HG03045 (cell line): ENCODE results near the gene FAM110A.
A peak's percentile ranks its signal among the peaks of the same experiment; 100 is the strongest.
"Not testable (repeated sequence)": the region's sequence is repeated elsewhere in the genome, so short reads cannot be mapped to it uniquely, and the experiment has no call there.

Experiments
- ATAC-seq: cut with Tn5 transposase; IDR thresholded peaks from one replicate; pipeline ENCODE4 v1.9.1; 2021; ENCODE audit warnings: mild to moderate bottlenecking, moderate library complexity; ENCODE audit not compliant: unreplicated experiment

FAM110A gene

DNA sequence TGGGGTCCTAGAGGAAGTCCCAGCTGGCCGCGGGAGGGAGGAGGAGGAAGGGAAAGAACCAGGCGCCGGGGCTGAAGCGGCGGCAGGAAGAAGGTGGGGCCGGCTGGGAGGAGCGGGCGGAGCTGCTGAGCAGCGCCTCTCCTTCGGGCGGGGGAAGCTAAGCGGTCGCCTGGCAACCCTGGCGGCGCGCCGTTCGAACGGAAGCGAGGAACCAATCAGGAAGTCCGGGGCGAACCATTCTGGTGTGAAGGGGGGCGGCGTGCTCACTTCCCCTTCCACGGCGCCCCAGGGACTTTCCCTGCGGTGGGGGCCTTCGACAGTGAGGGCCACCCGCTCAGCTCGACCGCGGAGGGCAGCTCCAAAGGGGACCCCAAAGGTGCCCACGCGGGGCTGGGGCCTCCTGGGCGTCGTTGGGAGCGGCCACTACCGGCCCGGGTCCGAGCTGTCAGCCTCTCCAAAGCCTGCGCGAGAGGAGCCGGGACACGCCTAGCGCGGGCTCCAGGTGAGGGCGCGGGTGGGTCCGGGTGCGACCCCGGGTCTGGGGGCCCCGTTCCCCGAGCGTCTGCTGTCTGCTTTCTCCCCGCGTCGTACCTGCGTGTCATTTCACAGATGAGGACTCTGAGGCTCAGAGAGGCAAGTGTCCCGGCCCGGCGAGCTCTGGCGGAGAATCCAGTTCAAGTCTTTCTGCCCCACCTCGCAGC lies at the start of gene FAM110A:
FAM110A (plus strand) TSS at position 266 of the 701 bp plus-strand sequence. CDS start 11,090 bp downstream, outside the sequence.
- ATAC-seq, result peak; percentile 96

DNA sequence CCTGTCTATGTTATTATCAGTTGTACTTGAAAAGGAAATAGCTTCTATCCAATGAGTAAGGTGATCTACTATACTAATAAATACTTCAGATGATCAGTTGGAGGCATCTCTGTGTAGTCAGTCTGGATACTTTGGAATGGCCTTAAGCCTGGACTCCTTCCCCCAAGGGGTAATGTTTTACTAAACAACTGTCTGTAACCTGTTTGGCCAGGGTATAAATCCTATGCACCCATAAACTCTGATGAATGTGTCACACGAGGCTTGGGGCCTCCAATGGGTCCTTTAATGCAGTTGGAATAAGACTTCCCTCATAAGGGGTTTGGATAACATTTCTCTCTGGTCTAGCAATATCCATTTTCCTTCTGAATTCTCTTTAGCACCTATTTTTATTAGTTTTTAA lies 45.7 kb upstream of the FAM110A start:
- ATAC-seq, result no peak

DNA sequence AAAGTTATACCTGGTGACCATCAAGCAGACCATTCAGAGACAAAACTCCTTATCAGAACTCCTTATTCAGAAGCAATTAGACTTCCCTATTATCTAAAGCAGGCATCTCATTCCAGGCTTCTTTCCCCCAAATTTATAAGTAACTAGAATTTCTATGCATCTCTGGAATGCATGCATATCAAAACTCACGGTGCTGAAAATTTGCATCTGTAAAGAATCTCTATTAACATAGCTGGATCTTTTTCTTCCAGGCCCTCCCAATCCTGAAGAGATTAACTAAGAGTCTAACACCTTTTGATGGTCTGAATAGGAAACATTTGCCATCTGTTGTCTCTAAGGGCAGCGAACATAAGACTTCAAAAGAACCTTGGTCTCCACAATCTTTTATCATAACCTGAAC lies 42.5 kb upstream of the FAM110A start:
- no peak for ATAC-seq

DNA sequence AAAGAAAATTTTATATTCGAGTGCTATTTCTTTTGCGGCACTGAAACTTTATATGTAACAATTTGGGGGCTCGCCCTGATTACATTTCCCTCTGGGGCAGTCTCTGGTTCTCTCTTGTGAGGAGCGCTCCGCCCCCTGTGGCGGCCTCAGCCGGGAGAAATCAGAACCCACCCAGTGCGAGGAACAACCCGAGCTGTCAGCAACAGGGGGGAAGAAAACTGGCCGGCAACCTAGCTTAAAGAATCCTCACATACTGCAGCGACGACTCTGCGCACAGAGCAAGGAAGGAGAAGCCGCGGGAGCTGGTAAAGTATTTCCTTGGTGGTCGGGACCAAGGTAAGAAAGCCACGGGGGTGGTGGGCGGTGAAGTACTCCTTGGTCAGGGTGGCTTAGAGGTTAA lies 41.3 kb upstream of the FAM110A start:
- ATAC-seq, result no peak

DNA sequence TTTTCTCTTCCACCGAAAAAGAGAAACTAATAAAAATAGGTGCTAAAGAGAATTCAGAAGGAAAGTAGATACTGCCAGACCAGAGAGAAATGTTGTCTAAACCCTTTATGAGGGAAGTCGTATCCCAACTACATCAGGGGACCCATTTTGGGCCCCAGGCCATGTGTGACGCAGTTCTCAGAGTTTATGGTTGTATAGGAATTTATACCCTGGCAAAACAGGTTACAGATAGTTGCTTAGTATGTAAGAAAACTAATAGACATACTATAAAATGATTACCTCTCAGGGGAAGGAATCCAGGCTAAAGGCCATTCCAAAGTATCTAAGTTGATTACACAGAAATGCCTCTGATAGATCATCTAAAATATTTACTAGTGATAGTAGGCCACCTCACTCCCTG lies 36.6 kb upstream of the FAM110A start:
- ATAC-seq, result no peak

DNA sequence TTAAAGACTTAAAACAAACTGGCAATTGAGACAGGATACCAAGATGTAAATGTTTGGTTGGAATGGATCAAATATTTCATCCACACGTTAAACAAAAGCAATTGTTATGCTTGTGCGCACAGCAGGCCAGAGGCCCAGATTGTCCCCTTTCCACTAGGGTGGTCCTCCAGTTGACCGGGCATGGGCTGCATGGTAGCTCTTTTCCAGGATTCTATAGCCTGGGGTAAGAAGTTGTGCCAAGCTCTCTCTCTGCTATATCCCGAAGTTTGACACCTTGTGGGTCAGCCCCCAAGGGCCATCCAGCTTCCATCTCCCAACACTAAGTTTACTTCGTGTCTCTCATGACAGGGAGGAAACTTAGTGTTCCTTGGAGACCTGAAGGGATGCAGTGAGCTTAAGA lies 34.8 kb upstream of the FAM110A start:
- ATAC-seq, result not testable (repeated sequence)

DNA sequence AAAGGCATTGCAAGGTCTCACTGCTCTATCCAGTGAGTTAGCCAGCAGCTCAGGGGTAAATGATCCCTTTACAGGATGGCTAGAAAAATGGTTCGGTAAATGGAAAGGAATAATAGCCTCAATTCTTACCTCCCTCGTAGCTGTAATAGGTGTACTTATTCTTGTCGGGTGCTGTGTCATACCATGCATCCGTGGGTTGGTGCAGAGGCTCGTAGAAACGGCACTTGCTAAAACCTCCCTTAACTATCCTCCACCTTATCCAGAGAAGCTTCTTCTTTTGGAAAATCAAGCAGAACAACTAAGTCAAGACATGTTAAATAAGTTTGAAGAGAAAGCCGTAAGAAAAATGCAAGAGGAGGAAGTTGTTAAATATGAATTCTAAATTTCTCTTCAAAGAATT lies 33.5 kb upstream of the FAM110A start:
- ATAC-seq, result not testable (repeated sequence)

DNA sequence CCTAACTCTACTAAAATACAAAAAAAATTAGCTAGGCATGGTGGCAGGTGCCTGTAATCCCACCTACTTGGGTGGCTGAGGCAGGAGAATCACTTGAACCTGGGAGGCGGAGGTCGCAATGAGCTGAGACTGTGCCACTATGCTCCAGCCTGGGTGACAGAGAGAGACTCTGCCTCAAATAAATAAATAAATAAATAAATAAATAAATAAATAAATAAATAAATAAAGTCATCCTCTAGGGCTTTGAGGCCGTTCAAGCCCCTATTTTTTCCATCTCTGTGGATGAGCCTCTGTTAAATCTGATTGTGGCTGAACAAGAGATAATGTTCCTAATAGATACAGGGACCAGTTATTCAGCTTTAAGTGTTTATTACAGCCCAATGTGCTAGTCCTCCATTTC lies 31.8 kb upstream of the FAM110A start:
- ATAC-seq, result no peak

DNA sequence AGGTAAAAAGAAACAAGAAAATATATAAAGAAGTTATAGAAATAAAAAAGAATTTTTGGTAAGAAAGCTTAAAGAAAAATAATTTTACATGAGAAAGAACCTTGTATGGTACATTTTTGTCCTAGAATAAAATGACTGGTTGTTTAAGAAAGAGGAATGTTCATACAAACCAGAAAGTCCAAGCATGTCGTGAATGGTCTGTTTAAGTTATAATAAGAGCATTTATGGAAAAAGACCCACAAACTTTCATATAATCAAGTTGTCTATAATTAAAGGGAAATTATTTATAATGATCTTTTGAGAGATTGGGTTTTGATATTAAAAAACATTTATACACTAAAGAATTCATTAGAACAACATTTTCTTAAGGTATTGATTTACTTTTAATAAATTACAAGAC lies 27.8 kb upstream of the FAM110A start:
- ATAC-seq, result no peak

DNA sequence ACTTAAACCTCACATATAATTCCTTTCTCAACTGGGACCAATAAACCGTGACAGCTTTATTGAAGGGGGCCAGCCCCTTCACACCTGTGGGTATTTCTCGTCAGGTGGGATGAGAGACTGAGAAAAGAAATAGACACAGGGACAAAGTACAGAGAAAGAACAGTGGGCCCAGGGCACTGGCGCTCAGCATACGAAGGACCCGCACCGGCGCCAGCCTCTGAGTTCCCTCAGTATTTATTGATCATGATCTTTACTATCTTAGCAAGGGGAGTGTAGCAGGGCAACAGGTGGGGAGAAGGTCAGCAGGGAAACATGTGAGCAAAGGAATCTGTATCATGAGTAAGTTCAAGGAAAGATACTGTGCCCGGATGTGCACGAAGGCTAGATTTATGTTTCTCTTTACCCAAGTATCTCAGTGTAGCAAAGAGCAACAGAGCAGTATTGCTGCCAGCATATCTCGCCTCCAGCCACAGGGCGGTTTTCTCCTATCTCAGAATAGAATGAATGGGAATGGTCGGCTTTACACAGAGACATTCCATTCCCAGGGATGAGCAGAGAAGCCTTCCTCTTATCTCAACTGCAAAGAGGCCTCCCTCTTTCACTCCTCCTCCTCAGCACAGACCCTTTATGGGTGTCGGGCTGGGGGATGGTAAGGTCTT lies 21.6 kb upstream of the FAM110A start:
- ATAC-seq, result not testable (repeated sequence)

DNA sequence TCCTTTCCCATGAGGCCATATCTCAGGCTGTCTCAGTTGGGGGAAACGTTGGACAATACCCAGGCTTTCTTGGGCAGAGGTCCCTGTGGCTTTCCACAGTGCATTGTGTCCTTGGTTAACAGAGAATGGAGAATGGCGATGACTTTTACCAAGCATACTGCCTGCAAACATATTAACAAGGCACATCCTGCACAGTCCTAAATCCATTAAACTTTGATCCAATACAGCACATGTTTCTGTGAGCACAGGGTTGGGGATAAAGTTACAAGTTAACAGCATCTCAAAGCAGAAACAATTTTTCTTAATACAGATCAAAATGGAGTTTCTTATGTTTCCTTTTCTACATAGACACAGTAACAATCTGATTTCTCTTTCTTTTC lies 21.1 kb upstream of the FAM110A start:
- ATAC-seq, result not testable (repeated sequence)

DNA sequence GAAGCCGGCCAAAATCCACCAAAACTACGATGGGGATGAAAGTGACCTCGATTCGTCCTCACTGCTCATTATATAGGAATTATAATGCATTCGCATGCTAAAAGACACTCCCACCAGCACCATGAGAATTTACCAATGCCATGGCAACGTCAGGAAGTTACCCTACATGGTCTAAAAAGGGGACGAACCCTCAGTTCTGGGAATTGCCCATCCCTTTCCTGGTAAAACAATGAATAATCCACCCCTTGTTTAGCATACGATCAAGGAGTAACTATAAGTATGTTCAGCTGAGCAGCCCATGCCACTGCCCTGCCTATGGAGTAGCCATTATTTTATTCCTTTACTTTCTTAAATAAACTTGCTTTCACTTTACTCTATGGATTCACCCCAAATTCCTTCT lies 20.1 kb upstream of the FAM110A start:
- ATAC-seq, result no peak

DNA sequence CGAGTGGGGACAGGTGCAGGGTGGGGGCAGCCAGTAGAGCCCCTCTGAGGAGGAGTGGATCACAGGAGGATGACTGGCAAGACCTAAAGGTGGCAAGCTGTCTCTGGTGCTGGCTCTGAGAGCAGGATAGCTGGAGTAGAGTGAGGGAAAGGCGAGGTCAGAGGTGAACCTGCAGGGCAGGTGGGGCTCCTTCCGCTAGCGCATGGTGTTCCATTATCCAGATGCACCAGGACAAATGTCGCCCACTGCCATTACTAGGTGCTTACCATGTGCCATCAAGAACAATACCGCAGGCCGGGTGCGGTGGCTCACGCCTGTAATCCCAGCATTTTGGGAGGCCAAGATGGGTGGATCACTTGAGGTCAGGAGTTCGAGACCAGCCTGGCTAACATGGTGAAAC lies 18.3 kb upstream of the FAM110A start:
- no peak for ATAC-seq

DNA sequence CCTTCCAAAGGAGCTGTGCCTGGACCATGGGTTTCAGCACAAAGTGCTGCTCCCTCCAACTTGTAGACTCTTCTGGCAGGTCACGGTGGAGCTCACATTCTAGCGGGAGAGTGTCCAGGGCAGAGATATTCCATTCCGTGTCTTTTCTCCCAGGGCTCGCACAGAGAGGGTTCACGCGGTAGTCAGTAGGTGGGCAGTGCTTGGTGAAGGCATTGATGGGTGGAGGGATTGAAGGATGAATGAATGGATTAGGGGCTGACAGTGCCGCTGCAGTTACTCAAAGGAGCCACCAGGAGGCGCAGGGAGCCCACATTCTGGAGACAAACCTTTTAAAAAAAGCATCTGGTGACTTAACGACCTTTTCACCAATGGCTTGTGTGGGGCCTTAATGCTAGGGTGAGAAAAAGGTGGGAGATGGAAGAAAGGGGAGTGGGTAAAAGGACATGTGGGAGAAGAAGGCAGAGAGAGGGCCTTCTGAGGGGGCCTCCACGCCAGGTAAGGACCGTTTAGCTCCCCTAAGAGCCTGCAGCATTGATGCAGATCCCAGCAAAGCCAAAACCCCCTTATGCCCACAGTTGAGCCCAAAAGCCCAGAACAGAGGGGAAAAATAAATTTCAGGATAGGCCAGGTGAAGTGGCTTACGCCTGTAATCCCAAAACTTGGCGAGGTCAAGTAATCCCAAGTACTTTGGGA lies 17.5 kb upstream of the FAM110A start:
- no peak for ATAC-seq

DNA sequence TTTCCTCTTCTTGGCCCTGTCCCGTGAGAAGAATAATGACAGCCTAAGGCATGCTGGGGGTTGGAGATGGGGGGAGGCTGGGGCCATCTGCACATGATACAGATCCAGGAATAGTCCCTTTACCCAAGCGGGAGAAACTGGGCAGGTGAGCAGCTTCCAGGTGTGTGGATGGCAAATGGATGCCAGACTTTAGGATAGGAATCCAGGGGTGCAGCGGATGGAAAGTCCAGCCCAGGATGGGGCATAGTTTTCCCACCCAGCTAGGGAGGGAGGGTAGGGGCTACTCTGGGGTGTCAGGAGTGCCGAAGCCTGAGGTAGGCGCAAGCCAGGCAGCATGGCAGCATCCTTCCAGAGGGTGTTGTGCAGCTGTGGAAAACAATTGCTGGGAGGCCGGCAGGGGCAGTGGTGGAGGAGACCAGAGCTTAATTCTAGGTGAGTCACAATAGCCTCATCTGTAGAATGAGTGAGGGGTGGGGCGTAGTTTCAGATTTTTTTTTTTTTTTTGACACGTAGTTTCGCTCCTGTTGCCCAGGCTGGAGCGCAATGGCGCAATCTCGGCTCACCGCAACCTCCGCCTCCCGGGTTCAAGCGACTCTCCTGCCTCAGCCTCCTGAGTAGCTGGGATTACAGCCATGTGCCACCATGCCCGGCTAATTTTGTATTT lies 15.4 kb upstream of the FAM110A start:
- no peak for ATAC-seq

DNA sequence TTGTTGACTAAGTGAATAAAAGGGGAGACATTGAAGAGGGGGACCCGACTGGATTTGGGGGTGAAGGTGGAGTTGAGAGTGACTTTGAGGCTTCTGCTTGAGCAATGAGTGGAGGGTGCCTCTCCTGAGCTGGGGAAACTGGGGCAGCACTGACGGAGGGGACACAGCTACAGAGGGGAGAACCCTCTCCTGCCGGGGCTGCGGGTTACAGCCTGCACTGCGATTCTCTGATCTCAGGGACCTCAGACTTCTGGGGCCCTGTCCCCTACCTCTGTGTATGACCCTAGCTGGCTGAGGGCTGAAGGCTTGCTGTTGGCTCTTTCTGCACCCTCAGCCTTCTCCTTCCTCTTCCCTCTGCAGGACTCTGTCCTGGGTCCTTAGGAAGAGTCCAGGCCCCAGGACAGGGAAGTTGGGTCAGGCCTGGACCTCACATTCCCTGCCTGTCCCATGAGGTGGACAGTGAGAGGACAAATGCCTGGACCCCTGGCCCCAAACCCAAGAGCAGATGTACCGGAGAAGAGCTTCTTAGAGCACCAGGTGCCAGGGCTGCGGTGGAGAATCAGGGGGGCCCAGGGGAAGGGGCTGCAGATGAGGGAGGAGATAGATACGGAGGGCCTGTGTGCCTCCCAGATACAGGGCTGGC lies 13.7 kb upstream of the FAM110A start:
- ATAC-seq, result no peak

DNA sequence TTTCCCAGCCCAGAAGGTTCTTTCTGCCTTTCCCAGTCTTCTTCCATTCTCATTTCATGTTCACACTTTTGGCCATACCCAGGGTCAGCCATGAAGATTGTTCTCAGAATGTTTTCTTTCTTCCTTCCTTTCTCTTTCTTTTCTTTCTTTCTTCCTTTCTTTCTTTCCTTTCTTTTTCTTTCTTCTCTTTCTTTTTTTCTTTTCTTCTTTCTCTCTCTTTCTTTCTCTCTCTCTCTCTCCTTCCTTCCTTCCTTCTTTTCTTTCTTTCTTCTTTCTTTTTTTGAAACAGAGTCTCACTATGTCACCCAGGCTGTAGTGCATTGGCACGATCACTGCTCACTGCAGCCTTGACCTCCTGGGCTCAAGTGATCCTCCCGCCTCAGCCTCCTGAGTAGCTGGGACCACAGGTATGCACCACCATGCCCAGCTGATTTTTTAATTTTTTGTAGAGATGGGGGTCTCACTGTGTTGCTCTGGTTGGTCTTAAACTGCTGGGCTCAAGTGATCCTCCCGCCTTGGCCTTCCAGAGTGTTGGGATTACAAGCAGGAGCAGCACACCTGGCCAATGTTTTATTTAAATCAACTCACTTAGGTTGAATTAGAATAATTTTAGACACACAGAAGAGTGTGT lies 13.1 kb upstream of the FAM110A start:
- ATAC-seq, result no peak

DNA sequence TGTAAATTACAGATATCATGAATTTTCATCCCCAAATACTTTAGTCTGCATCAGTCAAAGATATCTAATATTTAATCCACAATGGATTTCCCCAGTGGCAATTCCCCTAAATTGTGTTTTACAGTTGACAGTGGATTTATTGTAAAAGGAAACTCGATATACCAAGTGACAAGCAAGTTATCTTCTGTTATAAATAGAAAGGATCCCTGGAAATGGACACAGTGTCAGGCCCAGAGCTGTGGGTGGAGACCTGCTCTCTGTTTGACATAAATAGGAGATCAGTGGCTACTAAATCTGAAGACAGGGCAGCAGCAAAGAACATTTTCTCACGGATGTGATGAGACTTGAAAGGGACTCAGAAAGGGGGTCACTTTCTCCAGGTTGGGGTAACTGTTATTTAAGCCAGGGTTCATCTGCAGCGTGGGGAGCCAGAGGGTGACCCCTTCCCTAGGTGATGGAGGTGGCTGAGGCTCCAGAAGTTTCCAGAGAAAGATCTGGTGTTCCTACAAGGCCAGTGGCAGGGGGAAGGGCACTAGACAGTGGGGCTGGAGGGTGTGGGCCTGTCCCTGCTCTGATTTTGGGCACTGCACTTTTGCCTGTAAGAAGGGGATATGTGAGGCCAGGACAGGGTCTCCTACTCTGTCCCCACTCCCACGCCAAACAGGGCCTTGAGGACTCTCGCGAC lies 12.3 kb upstream of the FAM110A start:
- no peak for ATAC-seq

DNA sequence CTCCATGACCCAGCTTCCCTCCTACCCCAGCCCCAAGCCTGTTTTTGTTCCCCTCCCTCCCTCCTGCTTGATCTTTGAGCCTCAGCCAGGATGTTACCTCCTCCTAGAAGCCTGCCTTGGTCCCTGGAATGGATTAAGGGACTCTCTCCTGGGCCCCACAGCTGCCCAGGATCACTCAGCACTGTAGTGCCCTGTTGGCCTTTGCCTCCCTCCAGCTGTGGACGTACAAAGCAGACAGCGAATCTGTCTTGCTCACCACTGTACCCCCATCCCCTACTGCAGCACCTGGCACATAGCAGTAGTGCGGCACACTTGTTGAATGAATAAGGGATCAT lies 11.8 kb upstream of the FAM110A start:
- ATAC-seq, result no peak
